ENCODE data around the gene CLDN7. TPM values are rescaled to one million over a fixed set of nuclear protein-coding genes. Genes with fewer than 3 reads are reported as not detected.

CLDN7 gene
- total RNA-seq, 1 donor from 2014 or later: 10.5 TPM

- Histone ChIP-seq H3K36me3 (ENCODE audit: insufficient read depth, low read length) (peaks cover 17% of the 10 kb centered on the region), H3K27me3 (ENCODE audit: insufficient read depth, low read length) (no peaks in the 10 kb centered on the region), H3K4me1 (ENCODE audit: insufficient read depth, low read length) (peaks cover 15% of the 10 kb centered on the region), H2AFZ (ENCODE audit: low read depth, low read length) (no peak overlapping the region), H4K20me1 (ENCODE audit: insufficient read depth, low read length) (peaks cover 32% of the 10 kb centered on the region), H3K9me3 (ENCODE audit: insufficient read depth, low read depth, low read length) (no peaks in the 10 kb centered on the region), H3K4me3 (ENCODE audit: insufficient read depth, low read depth, low read length) (peak overlapping the region; percentile 84), H3K9ac (ENCODE audit: low read length) (peak overlapping the region; percentile 97), H3K27ac (ENCODE audit: low read depth, low read length) (no peak overlapping the region), H3K4me2 (ENCODE audit: low read length) (peak overlapping the region; percentile 95), H3K79me2 (ENCODE audit: insufficient read depth, low read length) (peaks cover 74% of the 10 kb centered on the region)
- no peaks in the 10 kb centered on the region for H3K27me3 Mint-ChIP-seq (ENCODE audit: low read depth, unreplicated experiment)
- DNase-seq (ENCODE audit: low read depth) (no peak), FAIRE-seq (no peak)
- TF ChIP-seq EZH2 (IDR thresholded peaks at IDR 0.05; ENCODE audit: insufficient read depth, low read length): no peak
- no peak for TF ChIP-seq CTCF (IDR thresholded peaks at IDR 0.05; ENCODE audit: insufficient read depth, low read depth, low read length)
- H3K36me3 Mint-ChIP-seq (ENCODE audit: low read depth, unreplicated experiment): peaks cover 7% of the 10 kb centered on the region
- H3K27ac Mint-ChIP-seq (ENCODE audit: unreplicated experiment): no peak overlapping the region
- H3K4me1 Mint-ChIP-seq (ENCODE audit: low read depth, unreplicated experiment): peaks cover 25% of the 10 kb centered on the region
- H3K4me3 Mint-ChIP-seq (ENCODE audit: unreplicated experiment): peak overlapping the region; percentile 98
- no peaks in the 10 kb centered on the region for H3K9me3 Mint-ChIP-seq (ENCODE audit: unreplicated experiment)
Observed at GRCh38 chr17:7249830-7250229, 12.4 kb downstream of the CLDN7 start.

GRCh38 chr17:7249214-7249613 is 13.1 kb downstream of the CLDN7 start:
- FAIRE-seq (no peak), DNase-seq (ENCODE audit: low read depth) (no peak)
- no peak overlapping the region for H3K27ac ChIP-seq (ENCODE audit: low read depth, low read length)
- Mint-ChIP-seq H3K4me1 (ENCODE audit: low read depth, unreplicated experiment) (peaks cover 25% of the 10 kb centered on the region), H3K36me3 (ENCODE audit: low read depth, unreplicated experiment) (peaks cover 7% of the 10 kb centered on the region), H3K9me3 (ENCODE audit: unreplicated experiment) (no peaks in the 10 kb centered on the region), H3K4me3 (ENCODE audit: unreplicated experiment) (peak overlapping the region; percentile 98), H3K27me3 (ENCODE audit: low read depth, unreplicated experiment) (no peaks in the 10 kb centered on the region), H3K27ac (ENCODE audit: unreplicated experiment) (no peak overlapping the region)
- peaks cover 15% of the 10 kb centered on the region for H3K4me1 ChIP-seq (ENCODE audit: insufficient read depth, low read length)
- H2AFZ ChIP-seq (ENCODE audit: low read depth, low read length): no peak overlapping the region
- no peaks in the 10 kb centered on the region for H3K9me3 ChIP-seq (ENCODE audit: insufficient read depth, low read depth, low read length)
- peaks cover 74% of the 10 kb centered on the region for H3K79me2 ChIP-seq (ENCODE audit: insufficient read depth, low read length)
- peaks cover 32% of the 10 kb centered on the region for H4K20me1 ChIP-seq (ENCODE audit: insufficient read depth, low read length)
- H3K9ac ChIP-seq (ENCODE audit: low read length): no peak overlapping the region
- H3K4me2 ChIP-seq (ENCODE audit: low read length): peak overlapping the region; percentile 95
- TF ChIP-seq CTCF (IDR thresholded peaks at IDR 0.05; ENCODE audit: insufficient read depth, low read depth, low read length): no peak
- no peak for TF ChIP-seq EZH2 (IDR thresholded peaks at IDR 0.05; ENCODE audit: insufficient read depth, low read length)
- H3K4me3 ChIP-seq (ENCODE audit: insufficient read depth, low read depth, low read length): no peak overlapping the region
- H3K36me3 ChIP-seq (ENCODE audit: insufficient read depth, low read length): peaks cover 17% of the 10 kb centered on the region
- no peaks in the 10 kb centered on the region for H3K27me3 ChIP-seq (ENCODE audit: insufficient read depth, low read length)

GRCh38 chr17:7248796-7249195 is 13.5 kb downstream of the CLDN7 start:
- peaks cover 22% of the 10 kb centered on the region for H3K4me1 Mint-ChIP-seq (ENCODE audit: low read depth, unreplicated experiment)
- no peak overlapping the region for H2AFZ ChIP-seq (ENCODE audit: low read depth, low read length)
- no peaks in the 10 kb centered on the region for H3K9me3 ChIP-seq (ENCODE audit: insufficient read depth, low read depth, low read length)
- FAIRE-seq (no peak), DNase-seq (ENCODE audit: low read depth) (no peak)
- peaks cover 32% of the 10 kb centered on the region for H4K20me1 ChIP-seq (ENCODE audit: insufficient read depth, low read length)
- no peak overlapping the region for H3K27ac ChIP-seq (ENCODE audit: low read depth, low read length)
- no peak overlapping the region for H3K27ac Mint-ChIP-seq (ENCODE audit: unreplicated experiment)
- no peak overlapping the region for H3K9ac ChIP-seq (ENCODE audit: low read length)
- H3K36me3 Mint-ChIP-seq (ENCODE audit: low read depth, unreplicated experiment): peaks cover 7% of the 10 kb centered on the region
- peaks cover 15% of the 10 kb centered on the region for H3K4me1 ChIP-seq (ENCODE audit: insufficient read depth, low read length)
- H3K79me2 ChIP-seq (ENCODE audit: insufficient read depth, low read length): peaks cover 72% of the 10 kb centered on the region
- H3K4me3 Mint-ChIP-seq (ENCODE audit: unreplicated experiment): peak overlapping the region; percentile 74
- peaks cover 16% of the 10 kb centered on the region for H3K36me3 ChIP-seq (ENCODE audit: insufficient read depth, low read length)
- no peaks in the 10 kb centered on the region for H3K27me3 Mint-ChIP-seq (ENCODE audit: low read depth, unreplicated experiment)
- H3K4me2 ChIP-seq (ENCODE audit: low read length): peak overlapping the region; percentile 27
- TF ChIP-seq EZH2 (IDR thresholded peaks at IDR 0.05; ENCODE audit: insufficient read depth, low read length): no peak
- TF ChIP-seq CTCF (IDR thresholded peaks at IDR 0.05; ENCODE audit: insufficient read depth, low read depth, low read length): no peak
- H3K9me3 Mint-ChIP-seq (ENCODE audit: unreplicated experiment): no peaks in the 10 kb centered on the region
- H3K27me3 ChIP-seq (ENCODE audit: insufficient read depth, low read length): no peaks in the 10 kb centered on the region
- H3K4me3 ChIP-seq (ENCODE audit: insufficient read depth, low read depth, low read length): no peak overlapping the region
